GM19467 (cell line): ENCODE results near the gene ABCG4.
"Not testable (repeated sequence)": the region's sequence is repeated elsewhere in the genome, so short reads cannot be mapped to it uniquely, and the experiment has no call there.

Source experiments
- ATAC-seq: cut with Tn5 transposase; IDR thresholded peaks from one replicate; pipeline ENCODE4 v1.9.1; 2021; ENCODE audit warnings: mild to moderate bottlenecking, moderate library complexity; ENCODE audit not compliant: unreplicated experiment

ABCG4 gene

GRCh38 chr11:119180729-119181676 is 32.2 kb downstream of the ABCG4 start:
- no peak for ATAC-seq

DNA sequence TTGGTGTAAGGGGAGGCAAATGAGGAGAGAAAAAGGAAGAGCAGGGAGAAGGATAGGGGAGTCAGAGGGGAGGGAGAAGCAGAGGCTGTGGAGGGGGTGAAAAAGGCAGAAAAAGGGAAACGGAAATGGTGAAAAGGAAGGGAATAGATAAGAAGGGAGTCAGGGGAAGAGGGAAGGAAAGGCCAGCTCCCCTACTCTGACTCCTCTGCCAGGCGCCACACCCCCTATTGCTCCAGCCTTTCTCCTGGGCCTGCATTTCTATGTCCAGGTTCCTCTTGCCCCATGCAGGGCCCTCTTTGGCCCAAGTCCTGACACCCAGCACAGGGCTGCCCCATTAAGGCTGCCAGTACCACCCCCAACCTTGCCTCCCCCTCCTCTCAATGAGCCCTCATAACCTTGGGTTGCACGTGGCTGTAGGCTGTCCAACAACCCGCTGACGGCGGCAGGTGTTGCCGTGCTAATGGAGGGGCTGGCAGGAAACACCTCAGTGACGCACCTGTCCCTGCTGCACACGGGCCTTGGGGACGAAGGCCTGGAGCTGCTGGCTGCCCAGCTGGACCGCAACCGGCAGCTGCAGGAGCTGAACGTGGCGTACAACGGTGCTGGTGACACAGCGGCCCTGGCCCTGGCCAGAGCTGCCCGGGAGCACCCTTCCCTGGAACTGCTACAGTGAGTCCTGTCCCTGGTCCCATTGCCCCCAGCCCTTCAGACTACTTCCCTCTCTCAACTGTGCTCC is 33.0 kb downstream of the ABCG4 start:
- no peak for ATAC-seq

GRCh38 chr11:119184399-119184798 is 35.5 kb downstream of the ABCG4 start:
- ATAC-seq, result not testable (repeated sequence)

DNA sequence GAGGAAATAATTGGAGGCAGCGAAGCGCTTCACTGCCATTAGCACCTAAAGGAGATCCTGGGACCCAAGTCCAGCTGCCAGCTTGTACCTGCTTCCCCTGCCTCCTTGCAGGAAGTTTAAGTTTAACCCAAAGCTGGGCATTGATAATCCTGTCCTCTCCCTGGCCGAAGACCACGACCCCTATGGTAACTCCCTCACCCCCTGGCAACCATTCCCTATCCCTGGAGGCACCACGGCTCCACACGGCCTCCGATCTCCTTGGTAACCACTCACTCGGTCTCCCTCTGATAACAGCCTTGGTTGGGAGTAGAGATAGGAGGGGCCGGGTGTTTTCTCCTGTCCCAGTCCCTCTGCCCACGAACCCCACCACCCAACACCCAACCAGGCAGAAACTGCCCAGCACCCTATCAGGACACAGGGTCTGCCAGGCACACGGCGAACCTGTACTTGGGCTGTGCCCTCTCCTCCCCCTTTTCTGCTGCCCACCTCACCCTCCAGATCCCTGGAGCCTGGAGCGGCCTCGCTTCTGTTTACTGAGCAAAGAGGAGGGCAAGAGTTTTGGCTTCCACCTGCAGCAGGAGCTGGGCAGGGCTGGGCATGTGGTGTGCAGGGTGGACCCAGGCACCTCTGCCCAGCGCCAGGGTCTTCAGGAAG is 37.3 kb downstream of the ABCG4 start:
- ATAC-seq, result no peak

DNA sequence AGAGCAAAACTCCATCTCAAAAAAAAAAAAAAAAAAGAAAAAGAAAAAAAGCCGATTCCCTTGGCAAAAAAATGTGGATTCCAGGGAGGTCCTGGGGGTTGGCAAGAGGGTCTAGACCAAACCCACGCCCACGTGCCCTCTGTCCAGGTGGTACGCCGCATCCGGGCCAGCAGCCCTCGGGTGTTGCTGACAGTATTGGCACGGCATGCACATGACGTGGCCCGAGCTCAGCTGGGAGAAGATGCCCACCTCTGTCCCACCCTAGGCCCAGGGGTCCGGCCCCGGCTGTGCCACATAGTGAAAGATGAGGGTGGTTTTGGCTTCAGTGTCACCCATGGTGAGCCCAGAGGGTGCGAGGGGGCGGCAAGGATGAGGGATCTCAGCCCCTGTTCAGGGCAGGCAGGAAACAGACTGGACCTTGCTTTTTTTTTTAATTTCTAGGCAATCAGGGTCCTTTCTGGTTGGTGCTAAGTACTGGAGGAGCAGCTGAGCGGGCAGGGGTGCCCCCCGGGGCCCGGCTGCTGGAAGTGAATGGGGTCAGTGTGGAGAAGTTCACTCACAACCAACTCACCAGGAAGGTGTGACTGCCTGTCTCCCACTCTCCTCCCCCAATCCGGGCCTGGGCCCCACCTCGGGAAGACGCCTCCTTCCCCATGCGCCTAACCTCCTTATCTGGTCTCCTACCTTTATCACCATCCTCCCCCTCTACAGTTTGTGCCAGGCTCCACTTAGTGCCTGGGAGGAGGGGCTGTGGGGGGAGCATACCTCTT is 38.5 kb downstream of the ABCG4 start:
- ATAC-seq, result no peak

GRCh38 chr11:119188067-119188466 is 39.2 kb downstream of the ABCG4 start:
- ATAC-seq, result no peak

GRCh38 chr11:119188887-119189286 is 40.0 kb downstream of the ABCG4 start:
- ATAC-seq, result no peak

- no peak for ATAC-seq
These were observed 40.5 kb downstream of the ABCG4 start for GRCh38 chr11:119189393-119189792.

GRCh38 chr11:119190531-119190930 is 41.7 kb downstream of the ABCG4 start:
- no peak for ATAC-seq

- ATAC-seq, result not testable (repeated sequence)
These were observed 42.4 kb downstream of the ABCG4 start for GRCh38 chr11:119191265-119191664.

GRCh38 chr11:119192111-119192510 is 43.3 kb downstream of the ABCG4 start:
- ATAC-seq, result no peak

DNA sequence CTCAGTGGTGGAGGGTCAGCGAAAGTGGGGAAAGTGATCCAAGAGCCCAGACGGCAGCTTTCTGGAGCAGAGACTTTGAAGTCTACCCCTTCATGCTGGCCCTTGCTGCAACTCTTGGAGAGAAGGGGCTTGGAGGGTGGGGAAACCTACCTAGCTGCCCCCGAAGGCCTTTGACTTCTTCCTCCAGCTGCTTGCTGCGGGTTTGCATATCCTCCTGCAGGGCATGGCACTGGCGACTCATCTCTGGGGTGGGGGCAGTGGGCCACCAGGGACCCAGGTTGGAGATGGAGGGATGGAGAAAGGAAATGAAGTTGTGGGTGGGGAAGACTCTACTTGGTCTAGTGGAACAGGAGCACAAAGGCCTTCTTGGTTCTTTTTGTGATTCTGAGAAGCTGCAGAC is 44.1 kb downstream of the ABCG4 start:
- no peak for ATAC-seq

- ATAC-seq, result no peak
These were observed 44.8 kb downstream of the ABCG4 start for GRCh38 chr11:119193626-119194025.

DNA sequence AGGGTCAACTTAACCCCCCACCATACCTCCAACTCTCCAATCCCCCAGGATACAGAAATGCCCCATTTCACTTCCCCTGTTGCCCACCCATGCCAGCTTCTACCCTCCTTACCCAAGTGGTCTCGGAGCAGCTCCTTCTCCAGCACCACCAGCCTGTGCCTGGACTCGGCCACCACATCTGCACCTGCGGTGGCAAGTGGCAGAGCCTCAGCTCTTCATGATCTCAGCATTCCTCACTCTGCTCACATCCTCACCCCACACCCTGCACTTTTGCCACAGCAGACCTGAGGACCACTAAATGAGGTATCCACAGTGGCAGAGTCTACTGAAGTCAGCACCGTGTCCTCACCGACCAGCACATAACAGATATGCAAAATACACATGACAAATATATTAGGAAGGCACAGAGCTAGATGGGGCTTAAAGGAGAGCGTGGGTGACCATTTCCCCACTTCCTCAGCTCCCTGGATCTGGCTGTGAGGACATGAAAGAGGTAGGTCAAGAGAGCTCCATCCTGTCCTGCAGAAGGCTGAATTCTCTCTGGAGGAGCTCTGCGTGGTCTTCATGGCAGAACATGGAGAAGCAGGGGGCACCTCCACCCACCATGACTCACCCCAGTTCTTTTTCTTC is 46.1 kb downstream of the ABCG4 start:
- ATAC-seq, result no peak

- no peak for ATAC-seq
These were observed 46.8 kb downstream of the ABCG4 start for GRCh38 chr11:119195680-119196079.

DNA sequence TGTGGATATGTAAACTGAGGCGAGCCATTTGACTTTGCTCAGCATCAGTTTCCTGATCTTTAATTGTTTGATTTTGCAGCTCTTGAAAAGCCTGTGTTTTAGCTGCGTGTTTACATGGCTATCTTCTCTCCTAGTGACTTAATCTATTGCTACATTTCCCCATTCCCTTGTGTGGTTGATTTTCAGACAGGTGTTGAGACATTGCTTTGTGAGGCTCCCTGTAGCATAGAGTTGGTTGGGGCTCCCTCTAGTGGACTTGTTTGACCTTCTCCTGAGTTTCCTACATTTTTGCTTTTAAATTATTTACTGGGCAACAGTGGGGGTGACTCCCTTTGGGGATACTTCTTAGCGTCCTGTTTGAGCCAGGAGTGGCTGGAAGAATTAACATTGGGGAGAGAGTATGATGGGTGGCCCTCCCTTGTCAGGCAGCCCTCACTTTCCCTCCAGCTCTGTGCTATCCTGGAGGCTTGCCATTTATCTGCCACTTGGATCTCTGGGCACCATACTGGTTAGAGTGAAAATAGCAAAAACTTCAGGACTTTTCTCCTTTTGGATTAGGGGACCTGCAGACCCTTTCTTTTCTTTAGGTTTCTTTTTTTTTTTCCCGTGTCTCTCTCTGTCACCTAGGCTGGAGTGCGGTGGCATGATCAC is 48.1 kb downstream of the ABCG4 start:
- ATAC-seq, result no peak

DNA sequence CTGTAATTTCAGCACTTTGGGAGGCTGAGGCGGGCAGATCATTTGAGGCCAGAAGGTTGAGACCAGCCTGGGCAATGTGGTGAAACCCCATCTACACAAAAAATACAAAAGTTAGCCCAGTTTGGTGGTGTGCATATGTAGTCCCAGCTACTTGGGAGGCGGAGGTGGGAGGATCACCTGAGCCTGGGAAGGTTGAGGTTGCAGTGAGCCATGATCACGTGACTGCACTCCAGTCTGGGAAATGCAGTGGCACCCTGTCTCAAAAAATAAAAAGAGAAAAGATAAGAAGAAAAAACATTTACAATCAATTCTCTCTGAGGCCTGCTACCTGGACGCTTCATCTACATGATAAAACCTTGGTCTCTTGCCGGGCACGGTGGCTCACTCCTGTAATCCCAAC is 50.1 kb downstream of the ABCG4 start:
- ATAC-seq, result no peak

- ATAC-seq, result not testable (repeated sequence)
These were observed 52.4 kb downstream of the ABCG4 start for GRCh38 chr11:119201236-119201635.

- ATAC-seq, result no peak
These were observed 53.7 kb downstream of the ABCG4 start for GRCh38 chr11:119202554-119202953.

- ATAC-seq, result no peak
These were observed 55.2 kb downstream of the ABCG4 start for GRCh38 chr11:119204066-119204465.
